ENCODE data around the gene MMP3.

DNA sequence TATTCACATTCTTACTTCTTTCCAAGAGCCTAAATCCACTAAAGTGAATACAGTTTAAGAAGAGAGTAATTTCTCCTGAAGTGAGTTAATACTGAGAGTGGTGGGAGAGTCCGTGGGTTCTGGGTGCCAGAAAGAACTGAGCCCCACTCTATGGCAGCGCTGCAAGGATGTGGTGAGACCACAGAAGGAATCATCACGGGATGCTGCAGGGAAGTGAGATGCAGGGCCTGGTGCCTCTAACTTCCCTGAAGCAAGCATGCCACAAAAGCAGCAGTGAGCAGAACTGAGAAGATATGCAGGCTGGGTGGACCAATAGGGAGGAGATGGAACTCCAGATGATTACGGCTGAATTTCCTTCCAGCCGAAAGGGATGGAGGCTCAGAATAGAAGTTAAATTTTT lies 36.4 kb upstream of the MMP3 start:
- TF ChIP-seq, protein P1, sequence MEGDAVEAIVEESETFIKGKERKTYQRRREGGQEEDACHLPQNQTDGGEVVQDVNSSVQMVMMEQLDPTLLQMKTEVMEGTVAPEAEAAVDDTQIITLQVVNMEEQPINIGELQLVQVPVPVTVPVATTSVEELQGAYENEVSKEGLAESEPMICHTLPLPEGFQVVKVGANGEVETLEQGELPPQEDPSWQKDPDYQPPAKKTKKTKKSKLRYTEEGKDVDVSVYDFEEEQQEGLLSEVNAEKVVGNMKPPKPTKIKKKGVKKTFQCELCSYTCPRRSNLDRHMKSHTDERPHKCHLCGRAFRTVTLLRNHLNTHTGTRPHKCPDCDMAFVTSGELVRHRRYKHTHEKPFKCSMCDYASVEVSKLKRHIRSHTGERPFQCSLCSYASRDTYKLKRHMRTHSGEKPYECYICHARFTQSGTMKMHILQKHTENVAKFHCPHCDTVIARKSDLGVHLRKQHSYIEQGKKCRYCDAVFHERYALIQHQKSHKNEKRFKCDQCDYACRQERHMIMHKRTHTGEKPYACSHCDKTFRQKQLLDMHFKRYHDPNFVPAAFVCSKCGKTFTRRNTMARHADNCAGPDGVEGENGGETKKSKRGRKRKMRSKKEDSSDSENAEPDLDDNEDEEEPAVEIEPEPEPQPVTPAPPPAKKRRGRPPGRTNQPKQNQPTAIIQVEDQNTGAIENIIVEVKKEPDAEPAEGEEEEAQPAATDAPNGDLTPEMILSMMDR (IDR thresholded peaks at IDR 0.05; ENCODE audit: borderline replicate concordance, extremely low read depth, low read length, poor library complexity, severe bottlenecking): no peak
- TF ChIP-seq EZH2 (IDR thresholded peaks at IDR 0.05; ENCODE audit: borderline replicate concordance, low read depth, low read length, severe bottlenecking): no peak

All from DND-41 (cell line).